KMS-11 (cell line): ENCODE results near the gene ESPN.

ENCODE experiments used
- H2AFZ ChIP-seq: fragments of 200-600 bp; sonication (generic); 2 replicates; pipeline ENCODE4 v1.6.1; 2016; ENCODE audit warnings: antibody characterized with exemption, mixed run types, low read depth
- H3K27ac ChIP-seq: fragments of 200-600 bp; sonication (generic); 2 replicates; pipeline ENCODE4 v1.6.1; 2016; ENCODE audit warnings: mild to moderate bottlenecking, mixed run types
- H3K27me3 ChIP-seq: fragments of 200-600 bp; sonication (generic); 2 replicates; pipeline ENCODE4 v1.6.1; 2017; ENCODE audit warnings: mild to moderate bottlenecking, low read depth, mixed run types, moderate library complexity; ENCODE audit not compliant: insufficient read depth
- H3K36me3 ChIP-seq: fragments of 200-600 bp; sonication (generic); 2 replicates; pipeline ENCODE4 v1.6.1; 2017; ENCODE audit warnings: mild to moderate bottlenecking, mixed run types; ENCODE audit not compliant: insufficient read depth
- H3K4me1 ChIP-seq: fragments of 200-600 bp; sonication (generic); 2 replicates; pipeline ENCODE4 v1.6.1; 2016; ENCODE audit warnings: mild to moderate bottlenecking, low read depth, mixed run types; ENCODE audit not compliant: poor library complexity, severe bottlenecking
- H3K4me2 ChIP-seq: fragments of 200-600 bp; sonication (generic); 2 replicates; pipeline ENCODE4 v1.7.0; 2016; ENCODE audit warnings: mild to moderate bottlenecking, mixed run types
- H3K4me3 ChIP-seq: fragments of 200-600 bp; sonication (generic); IDR thresholded peaks from 2 replicates; pipeline ENCODE4 v1.6.1; 2017; ENCODE audit warnings: low read depth, low read length, mixed read lengths; ENCODE audit not compliant: insufficient read depth
- H3K79me2 ChIP-seq: fragments of 200-600 bp; sonication (generic); 2 replicates; pipeline ENCODE4 v1.6.1; 2016; ENCODE audit warnings: low read depth, mixed run types; ENCODE audit not compliant: insufficient read depth
- H3K9ac ChIP-seq: fragments of 200-600 bp; sonication (generic); 2 replicates; pipeline ENCODE4 v1.6.1; 2016; ENCODE audit warnings: mild to moderate bottlenecking, mixed run types
- H4K20me1 ChIP-seq: fragments of 200-600 bp; sonication (generic); 2 replicates; pipeline ENCODE4 v1.6.1; 2016; ENCODE audit warnings: mild to moderate bottlenecking, mixed run types; ENCODE audit not compliant: insufficient read depth
- TF ChIP-seq, protein P1 (sequence below): fragments of 200-600 bp; sonication (generic); conservative IDR thresholded peaks from 2 replicates; pipeline ENCODE4 v1.6.1; 2017; ENCODE audit warnings: low read depth, mild to moderate bottlenecking, antibody characterized with exemption, low read length, moderate library complexity, mixed read lengths

Gene ESPN

GRCh38 chr1:6484826-6485167 lies 60.2 kb downstream of the ESPN start:
- no peak overlapping the region for H3K9ac ChIP-seq
- H3K79me2 ChIP-seq: no peaks in the 10 kb centered on the region
- no peaks in the 10 kb centered on the region for H4K20me1 ChIP-seq
- TF ChIP-seq, protein P1, sequence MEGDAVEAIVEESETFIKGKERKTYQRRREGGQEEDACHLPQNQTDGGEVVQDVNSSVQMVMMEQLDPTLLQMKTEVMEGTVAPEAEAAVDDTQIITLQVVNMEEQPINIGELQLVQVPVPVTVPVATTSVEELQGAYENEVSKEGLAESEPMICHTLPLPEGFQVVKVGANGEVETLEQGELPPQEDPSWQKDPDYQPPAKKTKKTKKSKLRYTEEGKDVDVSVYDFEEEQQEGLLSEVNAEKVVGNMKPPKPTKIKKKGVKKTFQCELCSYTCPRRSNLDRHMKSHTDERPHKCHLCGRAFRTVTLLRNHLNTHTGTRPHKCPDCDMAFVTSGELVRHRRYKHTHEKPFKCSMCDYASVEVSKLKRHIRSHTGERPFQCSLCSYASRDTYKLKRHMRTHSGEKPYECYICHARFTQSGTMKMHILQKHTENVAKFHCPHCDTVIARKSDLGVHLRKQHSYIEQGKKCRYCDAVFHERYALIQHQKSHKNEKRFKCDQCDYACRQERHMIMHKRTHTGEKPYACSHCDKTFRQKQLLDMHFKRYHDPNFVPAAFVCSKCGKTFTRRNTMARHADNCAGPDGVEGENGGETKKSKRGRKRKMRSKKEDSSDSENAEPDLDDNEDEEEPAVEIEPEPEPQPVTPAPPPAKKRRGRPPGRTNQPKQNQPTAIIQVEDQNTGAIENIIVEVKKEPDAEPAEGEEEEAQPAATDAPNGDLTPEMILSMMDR: no peak
- H3K36me3 ChIP-seq: no peaks in the 10 kb centered on the region
- no peak overlapping the region for H3K4me3 ChIP-seq
- H2AFZ ChIP-seq: no peak overlapping the region
- no peak overlapping the region for H3K27ac ChIP-seq
- H3K4me2 ChIP-seq: no peak overlapping the region
- H3K27me3 ChIP-seq: peaks cover 53% of the 10 kb centered on the region
- peaks cover 11% of the 10 kb centered on the region for H3K4me1 ChIP-seq

DNA sequence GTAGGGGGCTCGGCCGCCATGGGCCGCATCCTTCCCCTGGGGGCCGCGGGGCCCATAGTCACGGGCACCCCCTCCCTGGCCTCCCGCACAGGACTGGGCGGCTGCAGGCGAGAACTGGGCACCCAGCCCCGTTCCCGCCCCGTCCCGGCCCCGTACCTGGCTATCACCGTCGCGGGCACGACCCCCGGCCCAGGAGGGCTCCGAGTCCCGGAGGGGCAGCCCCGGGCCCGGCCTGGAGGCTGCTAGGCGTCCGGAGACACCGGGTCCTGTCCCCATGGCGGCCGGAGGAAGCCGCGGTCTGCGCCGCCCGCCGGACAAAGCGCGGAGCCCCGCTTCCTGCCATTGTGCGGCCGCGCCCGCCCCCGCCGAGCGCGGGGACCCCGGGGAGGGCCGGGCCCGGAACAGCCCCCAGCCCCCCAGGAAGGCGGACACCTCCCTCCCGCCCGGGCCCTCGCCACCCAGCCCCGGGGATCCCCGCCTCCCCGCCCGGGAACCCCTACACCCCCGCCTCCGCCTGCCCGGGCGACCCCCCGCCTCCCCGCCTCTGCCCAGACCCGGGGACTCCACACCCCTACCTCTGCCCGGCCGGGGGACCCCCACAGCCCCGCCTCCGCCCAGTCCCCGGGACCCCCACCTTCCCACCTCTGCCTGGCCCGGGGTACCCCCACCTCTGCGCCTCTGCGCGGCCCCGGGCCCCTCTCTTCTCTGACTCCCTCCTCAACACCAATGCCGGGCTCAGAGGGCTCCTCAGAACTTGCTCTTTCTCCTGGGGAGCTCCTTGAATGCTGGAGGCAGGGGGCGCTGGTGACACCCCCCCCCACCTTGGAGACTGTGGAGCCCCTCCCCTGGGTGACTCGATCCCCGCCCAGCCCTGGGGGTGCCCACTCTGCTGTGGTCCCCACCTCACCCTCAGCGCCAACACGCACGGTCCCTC lies 60.9 kb downstream of the ESPN start:
- Histone ChIP-seq H3K36me3 (no peaks in the 10 kb centered on the region), H3K4me3 (no peak overlapping the region), H2AFZ (no peak overlapping the region), H3K79me2 (no peaks in the 10 kb centered on the region), H4K20me1 (no peaks in the 10 kb centered on the region), H3K27ac (no peak overlapping the region), H3K4me1 (peaks cover 11% of the 10 kb centered on the region), H3K27me3 (peaks cover 52% of the 10 kb centered on the region), H3K4me2 (no peak overlapping the region), H3K9ac (no peak overlapping the region)
- TF ChIP-seq, protein P1: no peak

GRCh38 chr1:6486433-6487011 lies 61.9 kb downstream of the ESPN start:
- Histone ChIP-seq H3K4me3 (no peak overlapping the region), H3K36me3 (no peaks in the 10 kb centered on the region), H3K4me1 (peaks cover 18% of the 10 kb centered on the region), H3K79me2 (no peaks in the 10 kb centered on the region), H3K27me3 (peaks cover 43% of the 10 kb centered on the region), H3K9ac (no peak overlapping the region), H2AFZ (peak overlapping the region; percentile 32; the same call in 1 of the 2 replicates), H3K4me2 (no peak overlapping the region; the same call in 1 of the 2 replicates), H4K20me1 (no peaks in the 10 kb centered on the region), H3K27ac (no peak overlapping the region)
- TF ChIP-seq, protein P1: peak; percentile 93

DNA sequence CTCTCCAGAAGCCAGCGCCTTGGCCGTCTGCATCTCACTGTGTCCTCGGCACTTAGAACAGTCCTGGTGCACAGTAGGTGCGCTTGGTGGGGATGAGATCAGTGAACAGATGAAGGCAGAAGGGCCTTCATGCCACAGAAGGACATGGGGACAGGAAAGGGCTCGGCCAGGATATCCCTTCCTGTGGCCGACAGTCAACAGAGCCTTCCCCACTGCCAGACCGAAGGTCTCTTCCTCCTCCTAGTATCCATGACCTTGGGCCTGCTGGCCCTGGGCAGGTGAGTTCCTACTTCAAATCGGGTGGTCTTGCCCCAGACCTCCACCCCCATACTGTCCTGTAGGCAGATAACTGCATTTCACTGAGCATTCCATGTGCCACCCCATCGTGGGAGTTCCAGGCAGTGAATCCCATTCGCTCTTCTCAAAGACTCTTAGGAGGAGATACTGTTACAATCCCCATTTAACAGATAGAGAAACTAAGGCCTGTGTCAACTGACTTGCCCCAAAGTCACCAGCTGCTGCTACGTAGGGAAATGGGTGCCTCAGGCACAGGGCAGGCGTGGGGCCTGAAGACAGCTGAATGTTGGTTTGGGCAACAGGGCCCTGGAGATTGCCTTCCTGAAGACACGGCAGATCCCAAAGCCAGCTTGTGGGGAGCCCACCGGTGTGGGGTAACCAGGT lies 63.4 kb downstream of the ESPN start:
- peaks cover 18% of the 10 kb centered on the region for H3K4me1 ChIP-seq
- H3K4me3 ChIP-seq: no peak overlapping the region
- H4K20me1 ChIP-seq: no peaks in the 10 kb centered on the region
- peaks cover 32% of the 10 kb centered on the region for H3K27me3 ChIP-seq
- H2AFZ ChIP-seq: no peak overlapping the region
- TF ChIP-seq, protein P1: no peak
- H3K79me2 ChIP-seq: no peaks in the 10 kb centered on the region
- H3K4me2 ChIP-seq: no peak overlapping the region
- H3K27ac ChIP-seq: no peak overlapping the region
- H3K36me3 ChIP-seq: no peaks in the 10 kb centered on the region
- H3K9ac ChIP-seq: no peak overlapping the region
